ENCODE measurements around the gene MYOF. TPM values are rescaled to one million over a fixed set of nuclear protein-coding genes. Genes with fewer than 3 reads are reported as not detected.
"Not testable (repeated sequence)": the region's sequence is repeated elsewhere in the genome, so short reads cannot be mapped to it uniquely, and the experiment has no call there.

MYOF gene
- total RNA-seq, 2 donors from 2014 or later = 0.57 to 15.8 TPM

GRCh38 chr10:93419016-93419415 lies 63.1 kb downstream of the MYOF start:
- not testable (repeated sequence) for H3K36me3 Mint-ChIP-seq; H3K4me1 Mint-ChIP-seq (ENCODE audit: low read depth in 2 of 2); H3K27ac Mint-ChIP-seq; H3K27me3 Mint-ChIP-seq; DNase-seq (ENCODE audit: low spot score); ATAC-seq; H3K4me3 Mint-ChIP-seq; H3K9me3 Mint-ChIP-seq

- ATAC-seq = no peak
- Mint-ChIP-seq H3K27ac (peak overlapping the region in 1 of 2 donors; percentile 35), H3K36me3 (no peaks in the 10 kb centered on the region), H3K4me1 (ENCODE audit: low read depth in 2 of 2) (peaks cover 17 to 20% of the 10 kb centered on the region in 2 donors), H3K27me3 (peaks cover 0 to 6% of the 10 kb centered on the region in 2 donors), H3K4me3 (no peak overlapping the region), H3K9me3 (no peaks in the 10 kb centered on the region)
- no peak for DNase-seq (ENCODE audit: low spot score)
Observed at GRCh38 chr10:93417921-93418320, 64.2 kb downstream of the MYOF start.

GRCh38 chr10:93417266-93417665 lies 64.9 kb downstream of the MYOF start:
- Mint-ChIP-seq H3K27me3 (peaks cover 0 to 6% of the 10 kb centered on the region in 2 donors), H3K27ac (no peak overlapping the region), H3K4me3 (no peak overlapping the region), H3K9me3 (no peaks in the 10 kb centered on the region), H3K36me3 (no peaks in the 10 kb centered on the region), H3K4me1 (ENCODE audit: low read depth in 2 of 2) (peaks cover 23 to 27% of the 10 kb centered on the region in 2 donors)
- DNase-seq (ENCODE audit: low spot score) (no peak), ATAC-seq (no peak)

GRCh38 chr10:93416824-93417223 lies 65.3 kb downstream of the MYOF start:
- no peak for DNase-seq (ENCODE audit: low spot score)
- Mint-ChIP-seq H3K4me1 (ENCODE audit: low read depth in 2 of 2) (peaks cover 25 to 27% of the 10 kb centered on the region in 2 donors), H3K27ac (no peak overlapping the region), H3K4me3 (no peak overlapping the region), H3K9me3 (no peaks in the 10 kb centered on the region), H3K36me3 (no peaks in the 10 kb centered on the region), H3K27me3 (peaks cover 0 to 6% of the 10 kb centered on the region in 2 donors)
- ATAC-seq = no peak

- Mint-ChIP-seq H3K4me3 (no peak overlapping the region), H3K27me3 (peaks cover 0 to 6% of the 10 kb centered on the region in 2 donors), H3K4me1 (ENCODE audit: low read depth in 2 of 2) (peaks cover 27 to 28% of the 10 kb centered on the region in 2 donors), H3K36me3 (no peaks in the 10 kb centered on the region), H3K9me3 (no peaks in the 10 kb centered on the region), H3K27ac (peak overlapping the region in 1 of 2 donors; percentile 19)
- DNase-seq (ENCODE audit: low spot score) (no peak), ATAC-seq (no peak)
Observed at GRCh38 chr10:93415693-93416092, 66.4 kb downstream of the MYOF start.

GRCh38 chr10:93413252-93413689 lies 68.9 kb downstream of the MYOF start:
- Mint-ChIP-seq H3K4me1 (ENCODE audit: low read depth in 2 of 2) (peaks cover 27 to 28% of the 10 kb centered on the region in 2 donors), H3K9me3 (no peaks in the 10 kb centered on the region), H3K36me3 (no peaks in the 10 kb centered on the region), H3K27me3 (peaks cover 0 to 4% of the 10 kb centered on the region in 2 donors), H3K27ac (peak overlapping the region; percentile 70 to 88), H3K4me3 (no peak overlapping the region)
- ATAC-seq = peak; percentile 75 to 80
- peak; percentile 63 for DNase-seq (ENCODE audit: low spot score)

GRCh38 chr10:93412801-93413200 lies 69.3 kb downstream of the MYOF start:
- peak; percentile 3 to 4 for ATAC-seq
- H3K36me3 Mint-ChIP-seq = no peaks in the 10 kb centered on the region

GRCh38 chr10:93410697-93411348 lies 71.3 kb downstream of the MYOF start:
- Mint-ChIP-seq H3K9me3 (no peaks in the 10 kb centered on the region), H3K27me3 (no peaks in the 10 kb centered on the region), H3K4me1 (ENCODE audit: low read depth in 2 of 2) (peaks cover 27 to 28% of the 10 kb centered on the region in 2 donors), H3K36me3 (no peaks in the 10 kb centered on the region), H3K27ac (peak overlapping the region in 1 of 2 donors; percentile 4), H3K4me3 (no peak overlapping the region)
- DNase-seq (ENCODE audit: low spot score) (no peak), ATAC-seq (no peak)

More at GRCh38 chr10:93412801-93413200, 69.3 kb downstream of the MYOF start:
- Mint-ChIP-seq H3K4me3 (no peak overlapping the region), H3K9me3 (no peaks in the 10 kb centered on the region), H3K27me3 (peaks cover 0 to 3% of the 10 kb centered on the region in 2 donors), H3K4me1 (ENCODE audit: low read depth in 2 of 2) (peaks cover 27 to 28% of the 10 kb centered on the region in 2 donors), H3K27ac (peak overlapping the region; percentile 70 to 88)
- no peak for DNase-seq (ENCODE audit: low spot score)

GRCh38 chr10:93408783-93409182 lies 73.4 kb downstream of the MYOF start:
- no peak overlapping the region for H3K4me3 Mint-ChIP-seq
- no peaks in the 10 kb centered on the region for H3K9me3 Mint-ChIP-seq
- no peaks in the 10 kb centered on the region for H3K27me3 Mint-ChIP-seq
- H3K4me1 Mint-ChIP-seq (ENCODE audit: low read depth in 2 of 2) = peaks cover 16 to 19% of the 10 kb centered on the region in 2 donors
- H3K36me3 Mint-ChIP-seq = no peaks in the 10 kb centered on the region
- DNase-seq (ENCODE audit: low spot score) (no peak), ATAC-seq (no peak)
- H3K27ac Mint-ChIP-seq = peak overlapping the region in 1 of 2 donors; percentile 64

GRCh38 chr10:93406364-93407145 lies 75.6 kb downstream of the MYOF start:
- no peak for DNase-seq (ENCODE audit: low spot score)
- Mint-ChIP-seq H3K27me3 (no peaks in the 10 kb centered on the region), H3K9me3 (no peaks in the 10 kb centered on the region), H3K27ac (no peak overlapping the region), H3K36me3 (no peaks in the 10 kb centered on the region), H3K4me1 (ENCODE audit: low read depth in 2 of 2) (no peaks in the 10 kb centered on the region), H3K4me3 (no peak overlapping the region)
- no peak for ATAC-seq

- H3K27ac Mint-ChIP-seq = no peak overlapping the region
- ATAC-seq (no peak), DNase-seq (ENCODE audit: low spot score) (no peak)
- H3K4me3 Mint-ChIP-seq = no peak overlapping the region
- H3K36me3 Mint-ChIP-seq = no peaks in the 10 kb centered on the region
- no peaks in the 10 kb centered on the region for H3K4me1 Mint-ChIP-seq (ENCODE audit: low read depth in 2 of 2)
- H3K9me3 Mint-ChIP-seq = no peaks in the 10 kb centered on the region
- H3K27me3 Mint-ChIP-seq = no peaks in the 10 kb centered on the region
Observed at GRCh38 chr10:93404048-93404354, 78.1 kb downstream of the MYOF start.

- no peak overlapping the region for H3K4me3 Mint-ChIP-seq
- H3K4me1 Mint-ChIP-seq (ENCODE audit: low read depth in 2 of 2) = no peaks in the 10 kb centered on the region
- no peak overlapping the region for H3K27ac Mint-ChIP-seq
- H3K9me3 Mint-ChIP-seq = no peaks in the 10 kb centered on the region
- DNase-seq (ENCODE audit: low spot score) (no peak), ATAC-seq (no peak)
- H3K27me3 Mint-ChIP-seq = peaks cover 2 to 3% of the 10 kb centered on the region in 2 donors
- H3K36me3 Mint-ChIP-seq = no peaks in the 10 kb centered on the region
Observed at GRCh38 chr10:93403152-93404047, 78.7 kb downstream of the MYOF start.

GRCh38 chr10:93402192-93402591 lies 79.9 kb downstream of the MYOF start:
- ATAC-seq (no peak), DNase-seq (ENCODE audit: low spot score) (no peak)
- Mint-ChIP-seq H3K4me3 (no peak overlapping the region), H3K9me3 (no peaks in the 10 kb centered on the region), H3K27ac (no peak overlapping the region), H3K27me3 (peaks cover 9 to 10% of the 10 kb centered on the region in 2 donors), H3K4me1 (ENCODE audit: low read depth in 2 of 2) (no peaks in the 10 kb centered on the region), H3K36me3 (no peaks in the 10 kb centered on the region)
